K562 (cell line): ENCODE data around the gene DMXL1. TPM values are rescaled to one million over a fixed set of nuclear protein-coding genes. Genes with fewer than 3 reads are reported as not detected.
A peak's percentile ranks its signal among the peaks of the same experiment; 100 is the strongest.

Experiments used
- ARNT ChIP-seq, 2 experiments: fragments of 450-650 bp; IDR thresholded peaks; 2 replicates each; pipeline ENCODE4 v1.6.1; 2016; ENCODE audit warnings: mild to moderate bottlenecking in 1 of 2
- ATF1 ChIP-seq, 2 experiments: fragments of 450-650 bp in 1 of 2; IDR thresholded peaks; 2 replicates each; pipeline ENCODE4 v1.6.1; 2016; ENCODE audit warnings: missing compliant biosample characterization in 1 of 2, missing genetic modification characterization in 1 of 2
- FOXO4 ChIP-seq: fragments of 450-650 bp; formaldehyde crosslinking; IDR thresholded peaks from 2 replicates; pipeline ENCODE4 v1.4.0; 2020; ENCODE audit warnings: mild to moderate bottlenecking, moderate library complexity
- HDAC6 ChIP-seq: IDR thresholded peaks from 2 replicates; pipeline ENCODE4 v1.6.1; 2012; ENCODE audit warnings: low read depth, mild to moderate bottlenecking, control low read depth, inconsistent platforms, low read length, moderate library complexity
- KDM1A ChIP-seq, 2 experiments: fragments of 450-650 bp; IDR thresholded peaks; 2 replicates each; pipeline ENCODE4 v1.6.1; 2016; ENCODE audit warnings: mild to moderate bottlenecking in 2 of 2
- L3MBTL2 ChIP-seq: fragments of 450-650 bp; IDR thresholded peaks from 2 replicates; pipeline ENCODE4 v1.6.1; 2016; ENCODE audit warnings: mild to moderate bottlenecking, moderate library complexity
- MAFK ChIP-seq: IDR thresholded peaks from 2 replicates; pipeline ENCODE4 v1.6.1; 2011; ENCODE audit warnings: low read length, improper control_type of control experiment
- MLX ChIP-seq, 2 experiments: fragments of 450-650 bp in 1 of 2; sonication (generic) in 1 of 2; formaldehyde crosslinking; conservative IDR thresholded peaks; 2 replicates each; pipeline versions ENCODE4 v1.4.0 to v1.8.1; 2020 to 2022; ENCODE audit warnings: mild to moderate bottlenecking in 1 of 2, missing genetic modification reagents in 1 of 2
- MTA3 ChIP-seq: fragments of 450-650 bp; formaldehyde crosslinking; IDR thresholded peaks from 2 replicates; pipeline ENCODE4 v1.6.1; 2017; ENCODE audit warnings: mild to moderate bottlenecking, borderline replicate concordance
- NONO ChIP-seq, 2 experiments: fragments of 200-400 bp in 1 of 2; fragments of 450-650 bp in 1 of 2; formaldehyde crosslinking in 1 of 2; IDR thresholded peaks; 2 replicates each; pipeline ENCODE4 v1.6.1; 2017; ENCODE audit warnings: low read depth in 2 of 2, mild to moderate bottlenecking in 2 of 2, moderate library complexity in 2 of 2, low read length in 1 of 2
- SMAD4 ChIP-seq: fragments of 250-450 bp; sonication (Bioruptor Pico); conservative IDR thresholded peaks from 2 replicates; pipeline ENCODE4 v1.8.0; 2021; ENCODE audit warnings: inconsistent platforms, mild to moderate bottlenecking, moderate library complexity
- SMARCA5 ChIP-seq: fragments of 450-650 bp; IDR thresholded peaks from 2 replicates; pipeline ENCODE4 v1.6.1; 2016
- SMARCC2 ChIP-seq: fragments of 450-650 bp; IDR thresholded peaks from 2 replicates; pipeline ENCODE4 v1.6.1; 2017; ENCODE audit warnings: antibody characterized with exemption, moderate library complexity, mild to moderate bottlenecking, low read depth
- SUPT5H ChIP-seq: fragments of 450-650 bp; IDR thresholded peaks from 2 replicates; pipeline ENCODE4 v1.6.1; 2016
- TAL1 ChIP-seq: fragments of 450-650 bp; IDR thresholded peaks from 2 replicates; pipeline ENCODE4 v1.6.1; 2016; ENCODE audit warnings: mild to moderate bottlenecking
- TEAD1 ChIP-seq, 2 experiments: fragments of 450-650 bp in 1 of 2; sonication (generic) in 1 of 2; formaldehyde crosslinking; IDR thresholded peaks; 2 replicates each; pipeline versions ENCODE4 v1.4.0 to v1.8.0; 2020 to 2022; ENCODE audit warnings: mild to moderate bottlenecking in 2 of 2, missing genetic modification reagents in 1 of 2
- ZC3H4 ChIP-seq: sonication (generic); formaldehyde crosslinking; IDR thresholded peaks from 2 replicates; pipeline ENCODE4 v1.9.0; 2021; ENCODE audit warnings: missing genetic modification reagents, borderline replicate concordance
- ZC3H8 ChIP-seq: fragments of 450-650 bp; IDR thresholded peaks from 2 replicates; pipeline ENCODE4 v1.6.1; 2017
- ZFPM2 ChIP-seq: fragments of 250-450 bp; sonication (Bioruptor Pico); IDR thresholded peaks from 2 replicates; pipeline ENCODE4 v1.5.1; 2022; ENCODE audit warnings: mild to moderate bottlenecking
- polyA plus RNA-seq, 8 experiments: library from polyadenylated mRNA; depleted of rRNA in 4 of 8; stranded (reverse) in 5 of 8; unstranded in 3 of 8; fragments of >200 nt; fragmentation: Nextera tagmentation in 2 of 8; fragmentation: Illumina TruSeq in 1 of 8; extraction: Ambion mirVana in 2 of 8; extraction: Trizol in 1 of 8; gene quantifications; 2 replicates each; pipeline versions ENCODE4 v1.2.1 to v1.2.3, GENCODE V29; 2011 to 2014; ENCODE audit warnings: inconsistent platforms in 1 of 8, missing spikeins in 1 of 8
- total RNA-seq, 7 experiments: library from RNA; depleted of rRNA in 6 of 7; stranded (reverse); fragments of >200 nt in 6 of 7; fragmentation: Illumina TruSeq in 2 of 7; extraction: Trizol in 2 of 7; gene quantifications; 2 replicates each; pipeline versions ENCODE4 v1.2.1 to v1.2.3, GENCODE V29; 2011 to 2021; ENCODE audit warnings: low replicate concordance in 1 of 7
- TF ChIP-seq, protein P1 (sequence below): fragments of 250-450 bp; sonication (Bioruptor Pico); IDR thresholded peaks from 2 replicates; pipeline ENCODE4 v1.4.0; 2020; ENCODE audit warnings: mild to moderate bottlenecking, moderate library complexity
- TF ChIP-seq, protein P2 (sequence below): fragments of 250-450 bp; sonication (Bioruptor Pico); IDR thresholded peaks from 2 replicates; pipeline ENCODE4 v1.6.1; 2021; ENCODE audit warnings: mild to moderate bottlenecking
- TF ChIP-seq, protein P3 (sequence below): sonication (generic); IDR thresholded peaks from 2 replicates; pipeline ENCODE4 v1.6.1; 2016
- TF ChIP-seq, protein P4 (sequence below): sonication (generic); formaldehyde crosslinking; IDR thresholded peaks from 2 replicates; pipeline ENCODE4 v1.9.0; 2022; ENCODE audit warnings: mild to moderate bottlenecking, missing genetic modification reagents

DMXL1 gene
- total and polyA plus RNA-seq, 9 of the 15 experiments (the other 6 are each of a cell fraction or from before 2014, with no cell fraction given), result 8.3 to 40.3 (median 30.6) TPM

- TF ChIP-seq, protein P1, sequence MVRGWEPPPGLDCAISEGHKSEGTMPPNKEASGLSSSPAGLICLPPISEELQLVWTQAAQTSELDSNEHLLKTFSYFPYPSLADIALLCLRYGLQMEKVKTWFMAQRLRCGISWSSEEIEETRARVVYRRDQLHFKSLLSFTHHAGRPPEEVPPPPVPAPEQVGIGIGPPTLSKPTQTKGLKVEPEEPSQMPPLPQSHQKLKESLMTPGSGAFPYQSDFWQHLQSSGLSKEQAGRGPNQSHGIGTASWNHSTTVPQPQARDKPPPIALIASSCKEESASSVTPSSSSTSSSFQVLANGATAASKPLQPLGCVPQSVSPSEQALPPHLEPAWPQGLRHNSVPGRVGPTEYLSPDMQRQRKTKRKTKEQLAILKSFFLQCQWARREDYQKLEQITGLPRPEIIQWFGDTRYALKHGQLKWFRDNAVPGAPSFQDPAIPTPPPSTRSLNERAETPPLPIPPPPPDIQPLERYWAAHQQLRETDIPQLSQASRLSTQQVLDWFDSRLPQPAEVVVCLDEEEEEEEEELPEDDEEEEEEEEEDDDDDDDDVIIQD (CRISPR knock-in tag), result no peak
- TF ChIP-seq, protein P2, sequence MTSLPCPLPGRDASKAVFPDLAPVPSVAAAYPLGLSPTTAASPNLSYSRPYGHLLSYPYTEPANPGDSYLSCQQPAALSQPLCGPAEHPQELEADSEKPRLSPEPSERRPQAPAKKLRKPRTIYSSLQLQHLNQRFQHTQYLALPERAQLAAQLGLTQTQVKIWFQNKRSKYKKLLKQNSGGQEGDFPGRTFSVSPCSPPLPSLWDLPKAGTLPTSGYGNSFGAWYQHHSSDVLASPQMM, result no peak
- peak; percentile 58; the same call in 1 of the 2 replicates for TF ChIP-seq SMARCC2
- TF ChIP-seq, protein P3, sequence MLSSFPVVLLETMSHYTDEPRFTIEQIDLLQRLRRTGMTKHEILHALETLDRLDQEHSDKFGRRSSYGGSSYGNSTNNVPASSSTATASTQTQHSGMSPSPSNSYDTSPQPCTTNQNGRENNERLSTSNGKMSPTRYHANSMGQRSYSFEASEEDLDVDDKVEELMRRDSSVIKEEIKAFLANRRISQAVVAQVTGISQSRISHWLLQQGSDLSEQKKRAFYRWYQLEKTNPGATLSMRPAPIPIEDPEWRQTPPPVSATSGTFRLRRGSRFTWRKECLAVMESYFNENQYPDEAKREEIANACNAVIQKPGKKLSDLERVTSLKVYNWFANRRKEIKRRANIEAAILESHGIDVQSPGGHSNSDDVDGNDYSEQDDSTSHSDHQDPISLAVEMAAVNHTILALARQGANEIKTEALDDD, result 0 out of 2 replicates have a peak, but pooled peaks have one; percentile 24
- TF ChIP-seq MLX (CRISPR knock-in tag; conservative IDR thresholded peaks at IDR 0.05), result no peak
- TF ChIP-seq HDAC6, result no peak
- TF ChIP-seq ZC3H8, result no peak
- peak; percentile 82 for TF ChIP-seq TAL1
- no peak for TF ChIP-seq ATF1 (CRISPR knock-in tag; IDR thresholded peaks at IDR 0.05)
- peak; percentile 12; the same call in 1 of the 2 replicates for TF ChIP-seq ATF1 (tag; IDR thresholded peaks at IDR 0.05)
- no peak for TF ChIP-seq MAFK
- TF ChIP-seq SMARCA5, result peak; percentile 63; the same call in 1 of the 2 replicates
- peak; percentile 60 for TF ChIP-seq L3MBTL2
- TF ChIP-seq MTA3, result no peak
- TF ChIP-seq KDM1A (IDR thresholded peaks at IDR 0.05), result peak; percentile 95
- TF ChIP-seq TEAD1 (CRISPR knock-in tag; IDR thresholded peaks at IDR 0.05), result 0 out of 4 replicates have a peak, but pooled peaks have one; percentile 23 to 26
- peak; percentile 73 to 82; a peak in 2 of 4 replicates for TF ChIP-seq ARNT (IDR thresholded peaks at IDR 0.05)
- TF ChIP-seq NONO (IDR thresholded peaks at IDR 0.05; ENCODE audit: low read depth in 2 of 2, low read length in 1 of 2), result no peak
- no peak for TF ChIP-seq ZFPM2 (CRISPR knock-in tag)
- no peak for TF ChIP-seq FOXO4 (CRISPR knock-in tag)
- no peak for TF ChIP-seq SUPT5H
- no peak; the same call in 1 of the 2 replicates for TF ChIP-seq SMAD4 (CRISPR knock-in tag)
- TF ChIP-seq, protein P4, sequence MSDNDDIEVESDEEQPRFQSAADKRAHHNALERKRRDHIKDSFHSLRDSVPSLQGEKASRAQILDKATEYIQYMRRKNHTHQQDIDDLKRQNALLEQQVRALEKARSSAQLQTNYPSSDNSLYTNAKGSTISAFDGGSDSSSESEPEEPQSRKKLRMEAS (CRISPR knock-in tag), result peak; percentile 45
- TF ChIP-seq ZC3H4 (CRISPR knock-in tag), result peak; percentile 95; the same call in 1 of the 2 replicates
These were observed 198.4 kb downstream of the DMXL1 start (continued) for GRCh38 chr5:119269061-119269944.
